Stimulated activated CD8-positive, alpha-beta memory T cell treated with anti-CD3 and anti-CD28 coated beads, Interleukin-12 subunit alpha, Interleukin-12 subunit beta, amount 100 ng/mL, for 24 hours (primary cell): Measurements from ENCODE around the gene LRRC72.
"Not testable (repeated sequence)": the region's sequence is repeated elsewhere in the genome, so short reads cannot be mapped to it uniquely, and the experiment has no call there.

Experiments used
- DNase-seq: peaks from one replicate; pipeline ENCODE4 v3.0.0-alpha.2; 2020; ENCODE audit errors: extremely low read depth

Gene LRRC72

DNA sequence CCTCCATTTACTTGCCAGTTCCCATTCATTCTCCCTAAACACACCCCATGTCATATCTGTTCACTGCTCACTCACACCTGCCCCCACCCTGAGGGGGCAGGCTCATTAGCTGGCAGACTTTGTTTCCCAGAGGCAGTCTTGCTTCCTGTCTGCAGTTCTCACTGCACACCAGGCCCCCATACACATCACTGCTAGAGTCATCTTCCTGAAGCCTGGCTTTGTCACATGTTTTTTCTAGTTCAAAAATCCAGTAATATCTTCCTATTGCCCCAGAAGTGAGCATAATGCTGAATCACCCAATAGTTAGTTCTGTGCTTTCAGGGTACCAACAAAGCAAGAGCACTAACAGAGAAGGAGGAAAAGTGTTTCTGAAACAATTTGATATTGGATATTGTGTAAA is 1.9 kb downstream of the LRRC72 start:
- no peak for DNase-seq

DNA sequence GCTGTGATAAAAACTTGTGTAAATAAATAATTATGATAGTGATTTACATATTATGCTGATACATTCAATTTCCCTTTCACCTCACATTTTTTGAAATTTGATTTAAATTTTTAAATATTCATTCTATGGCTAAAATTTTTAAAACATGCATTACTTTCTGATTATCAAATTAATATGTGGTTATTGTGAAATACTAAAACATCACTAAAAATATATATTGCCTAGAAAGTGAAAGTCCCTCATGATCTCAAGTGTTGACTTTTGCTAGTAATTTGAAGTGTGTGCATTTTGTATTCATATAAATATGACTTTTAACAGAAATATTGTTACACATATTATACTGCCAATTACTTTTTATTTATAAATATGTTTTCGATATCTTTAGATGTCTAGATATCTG is 3.1 kb downstream of the LRRC72 start:
- DNase-seq, result no peak

- no peak for DNase-seq
Measured at GRCh38 chr7:16531707-16532106, 5.1 kb downstream of the LRRC72 start.

- no peak for DNase-seq
Measured at GRCh38 chr7:16532272-16532671, 5.6 kb downstream of the LRRC72 start.

GRCh38 chr7:16535500-16535899 is 8.9 kb downstream of the LRRC72 start:
- DNase-seq, result no peak

DNA sequence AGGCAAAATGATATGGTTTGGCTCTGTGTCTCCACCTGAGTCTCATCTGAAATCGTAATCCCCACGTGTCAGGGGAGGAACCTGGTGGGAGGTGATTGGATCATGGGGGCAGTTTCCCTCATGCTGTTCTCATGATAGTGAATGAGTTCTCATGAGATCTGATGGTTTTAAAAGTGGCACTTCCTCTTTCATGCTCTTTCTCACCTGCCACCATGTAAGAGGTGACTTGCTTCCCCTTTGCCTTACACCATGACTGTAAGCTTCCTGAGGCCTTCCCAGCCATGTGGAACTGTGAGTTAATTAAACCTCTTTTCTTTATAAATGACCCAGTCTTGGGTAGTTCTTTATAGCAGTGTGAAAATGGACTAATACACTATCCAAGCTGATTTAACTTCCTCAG is 13.9 kb downstream of the LRRC72 start:
- not testable (repeated sequence) for DNase-seq

DNA sequence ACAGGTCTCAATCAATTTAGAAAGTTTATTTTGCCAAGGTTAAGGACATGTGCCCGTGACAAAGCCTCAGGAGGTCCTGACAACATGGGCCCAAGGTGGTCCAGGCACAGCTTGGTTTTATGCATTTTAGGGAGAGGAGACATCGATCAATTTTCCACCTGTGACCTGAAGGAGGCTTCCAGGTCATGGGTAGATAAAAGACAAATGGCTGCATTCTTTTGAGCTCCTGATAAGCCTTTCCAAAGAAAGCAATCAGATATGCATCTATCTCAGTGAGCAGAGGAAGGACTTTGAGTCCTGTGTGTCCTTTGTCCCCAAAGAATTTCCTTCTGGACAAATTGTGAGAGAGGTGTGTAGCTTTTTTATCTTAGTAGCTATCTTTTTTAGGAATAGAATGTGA is 15.8 kb downstream of the LRRC72 start:
- no peak for DNase-seq

- DNase-seq, result no peak
Measured at GRCh38 chr7:16543456-16543855, 16.8 kb downstream of the LRRC72 start.

DNA sequence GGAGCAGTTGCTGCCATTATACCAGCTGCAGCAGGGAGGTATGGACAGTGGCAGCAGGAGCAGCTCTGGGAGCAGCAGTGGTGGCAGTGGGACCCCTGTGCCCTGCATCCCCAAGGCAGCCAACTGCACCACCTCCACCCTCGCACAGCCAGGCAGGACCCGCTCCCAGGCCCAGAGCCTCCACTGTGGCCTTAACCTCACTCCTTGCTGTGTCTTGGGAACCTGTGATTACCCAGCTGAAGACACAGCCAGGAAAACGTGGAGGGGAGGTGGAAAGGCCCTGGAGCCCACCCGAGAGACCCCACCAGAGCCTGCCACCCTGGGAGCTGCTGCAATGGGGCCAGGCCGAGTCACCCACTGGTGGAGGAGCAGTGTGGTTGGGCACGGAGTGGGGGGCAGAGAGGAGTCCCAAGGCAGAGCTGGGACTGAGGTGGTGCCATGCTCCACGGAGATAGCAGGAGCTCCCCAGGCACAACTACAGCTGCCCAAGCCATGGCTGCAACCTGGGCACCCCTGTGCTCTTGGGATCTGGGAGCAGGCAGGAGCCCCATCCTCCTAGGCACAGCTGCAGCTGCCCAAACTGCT is 20.4 kb downstream of the LRRC72 start:
- no peak for DNase-seq

DNA sequence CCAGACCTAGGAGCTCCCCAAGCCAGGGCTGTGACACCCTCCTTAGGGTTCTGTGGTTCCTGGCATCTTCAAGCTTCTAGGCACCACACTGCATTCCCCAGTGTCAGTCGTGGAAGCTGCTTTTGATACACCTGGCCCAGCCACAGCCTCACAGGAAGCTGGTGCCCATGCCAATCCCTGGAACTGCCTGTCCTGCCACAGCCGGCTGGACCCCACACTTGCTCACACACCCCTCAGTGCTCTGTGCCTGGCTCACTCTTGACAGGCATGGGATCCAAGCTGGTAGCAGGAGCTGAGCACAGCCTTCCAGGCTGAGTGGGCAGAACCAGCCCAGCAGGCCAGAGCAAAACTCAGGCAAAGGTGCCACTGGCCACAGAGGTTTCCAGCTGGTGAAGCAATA is 21.8 kb downstream of the LRRC72 start:
- DNase-seq, result no peak

DNA sequence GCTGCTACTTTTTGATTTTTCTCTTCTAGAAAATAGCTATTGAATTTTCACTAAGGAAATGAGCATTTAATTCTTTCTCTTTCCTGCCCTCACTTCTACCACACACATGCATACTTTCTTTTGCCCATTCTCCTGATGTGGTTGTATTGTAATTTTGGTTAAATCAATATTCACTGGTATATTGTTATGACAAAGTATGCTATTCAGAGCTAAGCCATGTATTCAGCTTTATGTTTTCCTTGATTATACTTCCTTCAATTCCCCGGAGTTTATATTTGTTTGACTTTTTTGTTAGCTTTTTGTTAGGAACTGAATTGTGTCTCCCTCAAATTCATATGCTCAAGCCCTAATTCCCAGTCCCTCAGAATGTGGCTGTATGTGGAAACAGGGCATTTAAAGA is 24.0 kb downstream of the LRRC72 start:
- DNase-seq, result no peak

DNA sequence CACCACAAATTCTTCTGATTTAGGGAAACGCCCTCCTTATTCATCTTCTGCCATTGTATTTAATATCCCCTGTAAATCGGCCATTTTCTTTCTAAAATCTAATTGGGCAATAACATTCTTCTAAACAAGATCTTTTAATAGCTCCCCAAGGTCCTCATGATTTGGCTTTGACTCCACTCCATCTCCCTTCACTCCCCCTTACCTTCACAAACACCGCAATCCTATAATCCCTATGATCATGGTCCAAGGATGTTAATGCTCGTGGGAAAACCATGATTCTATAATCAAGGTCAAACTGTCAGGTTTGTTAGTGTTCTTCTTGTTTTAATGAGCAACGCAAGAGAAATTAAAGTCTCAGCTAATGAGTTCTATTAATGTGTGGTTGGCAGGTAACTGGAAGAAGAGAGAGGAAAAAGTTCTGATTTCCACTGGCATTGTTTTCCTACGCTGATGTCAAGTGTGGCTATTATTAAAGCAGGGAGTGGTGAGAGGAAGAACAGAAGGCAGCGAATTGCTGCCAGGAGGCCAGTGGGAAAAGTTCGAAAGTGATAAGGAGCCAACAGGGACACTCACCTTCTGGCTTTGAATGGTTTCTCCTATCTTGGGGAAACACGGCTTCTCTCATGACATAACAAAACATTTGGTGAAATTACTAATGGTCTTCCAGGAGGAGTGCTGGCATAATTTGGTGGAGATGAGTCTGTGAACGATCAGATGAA is 28.1 kb downstream of the LRRC72 start:
- DNase-seq, result no peak

GRCh38 chr7:16556359-16556758 is 29.7 kb downstream of the LRRC72 start:
- DNase-seq, result no peak

GRCh38 chr7:16558761-16559302 is 32.2 kb downstream of the LRRC72 start:
- DNase-seq, result no peak

DNA sequence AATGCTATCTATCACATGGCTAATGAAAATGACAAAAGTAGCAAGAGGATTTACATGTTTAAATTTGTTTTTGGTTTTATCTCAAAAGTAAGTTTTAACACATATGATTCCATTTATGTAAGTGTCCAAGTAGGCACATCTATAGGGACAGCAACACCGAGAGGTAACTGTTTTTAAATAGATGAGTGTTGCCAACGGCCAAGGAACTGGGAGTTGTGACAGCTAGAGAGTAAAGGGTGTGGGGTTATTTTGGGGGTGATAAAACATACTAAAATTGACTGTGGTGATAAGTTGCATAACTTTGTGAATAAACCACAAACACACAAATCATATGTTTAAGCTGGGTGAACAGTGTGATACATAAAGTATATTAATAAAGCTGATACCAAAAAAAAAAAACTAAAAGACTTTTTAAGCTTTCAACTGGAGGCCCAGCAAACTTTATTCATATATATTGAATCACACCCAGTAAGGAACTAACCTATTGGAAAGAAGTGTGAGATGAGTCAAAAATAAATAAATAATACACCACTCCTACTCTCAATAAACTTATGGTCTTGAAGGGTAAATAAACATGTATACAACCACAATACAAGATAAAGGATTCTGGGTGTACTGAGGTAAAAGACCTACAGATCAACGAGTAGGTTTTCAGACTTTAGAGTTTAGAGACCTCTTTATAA is 33.0 kb downstream of the LRRC72 start:
- DNase-seq, result no peak

DNA sequence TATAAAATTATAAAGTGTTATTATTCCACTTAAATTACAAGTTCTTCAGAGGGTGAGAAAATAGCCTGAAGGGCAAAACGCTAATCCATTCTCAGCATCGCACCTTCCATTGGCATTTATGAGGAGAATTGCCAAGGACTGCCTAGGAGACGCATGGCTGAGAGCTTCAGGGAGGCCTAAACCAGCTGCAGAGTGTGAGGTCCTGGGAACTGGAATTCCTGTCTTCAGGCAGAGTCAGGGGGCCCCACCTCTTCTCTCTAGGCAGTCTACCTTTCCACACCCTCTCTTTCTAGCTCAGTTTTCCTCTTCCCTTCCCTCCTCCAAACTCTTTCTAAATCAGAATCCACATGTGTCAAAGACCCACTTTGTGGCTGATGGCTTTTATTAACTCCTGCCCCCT is 35.3 kb downstream of the LRRC72 start:
- DNase-seq, result no peak

GRCh38 chr7:16562456-16563220 is 36.0 kb downstream of the LRRC72 start:
- no peak for DNase-seq

DNA sequence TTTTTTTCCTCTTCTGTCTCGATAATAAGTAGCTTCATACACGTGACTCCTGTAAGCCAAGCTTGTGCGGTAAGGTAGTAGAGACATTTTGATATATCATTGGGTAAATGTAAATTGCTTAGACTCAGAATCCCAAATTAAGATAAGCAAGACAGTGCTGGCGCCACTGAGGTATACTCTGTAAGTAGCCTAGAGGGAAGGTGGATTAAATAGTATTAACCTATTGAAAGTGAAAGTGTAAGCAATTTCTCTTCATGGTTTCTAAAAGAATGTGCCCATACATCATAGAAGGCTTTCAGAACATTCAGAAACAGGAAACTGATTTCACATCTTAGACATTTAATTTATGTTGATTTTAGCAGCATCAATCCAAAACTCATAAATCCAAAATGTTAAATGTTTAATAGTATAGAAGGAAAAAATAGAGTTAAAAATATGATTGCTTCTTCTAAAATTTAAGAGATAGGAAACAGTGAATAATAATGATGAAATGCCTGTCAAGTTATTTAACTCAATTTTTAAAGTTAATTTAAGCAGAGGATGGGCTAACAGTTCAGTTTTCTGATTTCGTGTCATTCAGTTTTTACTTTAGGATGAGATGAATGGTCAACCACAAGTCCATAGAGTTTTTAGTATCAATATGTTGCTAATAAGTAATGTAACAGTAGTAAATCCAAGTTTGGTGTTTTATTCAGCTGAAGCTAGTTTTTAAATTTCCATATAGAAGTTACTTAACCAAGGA is 36.8 kb downstream of the LRRC72 start:
- DNase-seq, result no peak

DNA sequence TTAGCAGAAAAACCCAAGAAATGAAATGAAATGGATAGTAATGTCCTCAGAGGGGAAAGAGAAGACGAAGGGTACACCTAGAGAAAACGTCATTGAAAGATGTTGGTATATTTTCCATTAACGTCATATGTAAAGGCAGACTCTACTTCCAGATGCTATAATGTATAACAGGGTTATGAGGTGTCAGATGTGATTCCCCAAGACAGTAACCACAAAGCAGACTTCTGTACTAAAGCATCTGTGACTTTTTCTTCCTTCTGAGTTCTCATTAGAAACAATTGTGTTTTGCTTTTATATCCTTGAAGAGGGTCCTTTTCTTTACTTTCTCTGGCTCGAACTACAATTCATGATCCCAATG is 37.4 kb downstream of the LRRC72 start:
- DNase-seq, result no peak

- no peak for DNase-seq
Measured at GRCh38 chr7:16564909-16565426, 38.3 kb downstream of the LRRC72 start.

GRCh38 chr7:16571941-16572340 is 45.3 kb downstream of the LRRC72 start:
- DNase-seq, result no peak
